Astrocyte (in vitro differentiated cells and primary cell): ENCODE results near the gene PHF12. TPM values are rescaled to one million over a fixed set of nuclear protein-coding genes. Genes with fewer than 3 reads are reported as not detected.

Experiments
- DNase-seq: peaks from one replicate; pipeline ENCODE4 v3.0.0-alpha.2; 2010; ENCODE audit warnings: low read depth
- FAIRE-seq: peaks from 2 replicates; lab custom pipeline; 2011; peaks lifted over from hg19 to GRCh38; lab: Jason Lieb, UNC
- H2AFZ ChIP-seq: 2 replicates; pipeline ENCODE4 v1.6.0; 2012; ENCODE audit warnings: low read depth, low read length, inconsistent platforms
- H3K27ac ChIP-seq: 2 replicates; pipeline ENCODE4 v1.5.1; 2011; ENCODE audit warnings: low read depth, low read length, inconsistent platforms
- H3K27me3 ChIP-seq: 2 replicates; pipeline ENCODE4 v1.6.0; 2011; ENCODE audit warnings: low read length, inconsistent platforms; ENCODE audit not compliant: insufficient read depth
- H3K36me3 ChIP-seq: 2 replicates; pipeline ENCODE4 v1.5.1; 2011; ENCODE audit warnings: low read length, inconsistent platforms; ENCODE audit not compliant: insufficient read depth
- H3K4me1 ChIP-seq: 2 replicates; pipeline ENCODE4 v1.5.1; 2011; ENCODE audit warnings: low read length, inconsistent platforms; ENCODE audit not compliant: insufficient read depth
- H3K4me2 ChIP-seq: 2 replicates; pipeline ENCODE4 v1.6.0; 2012; ENCODE audit warnings: low read length, inconsistent platforms
- H3K4me3 ChIP-seq: 2 replicates; pipeline ENCODE4 v1.5.1; 2011; ENCODE audit warnings: low read depth, mild to moderate bottlenecking, low read length, inconsistent platforms; ENCODE audit not compliant: insufficient read depth
- H3K79me2 ChIP-seq: 2 replicates; pipeline ENCODE4 v1.6.0; 2012; ENCODE audit warnings: mild to moderate bottlenecking, low read length, inconsistent platforms; ENCODE audit not compliant: insufficient read depth
- H3K9ac ChIP-seq: 2 replicates; pipeline ENCODE4 v1.6.0; 2012; ENCODE audit warnings: mild to moderate bottlenecking, low read length, inconsistent platforms
- H3K9me3 ChIP-seq: 2 replicates; pipeline ENCODE4 v1.5.1; 2012; ENCODE audit warnings: low read depth, mild to moderate bottlenecking, low read length, inconsistent platforms; ENCODE audit not compliant: insufficient read depth
- H4K20me1 ChIP-seq: 2 replicates; pipeline ENCODE4 v1.6.0; 2012; ENCODE audit warnings: low read length, inconsistent platforms; ENCODE audit not compliant: insufficient read depth
- H3K27ac Mint-ChIP-seq: one replicate; pipeline ENCODE4 v1.8.0; 2021; ENCODE audit warnings: mild to moderate bottlenecking, mixed read lengths; ENCODE audit not compliant: unreplicated experiment
- H3K27me3 Mint-ChIP-seq: one replicate; pipeline ENCODE4 v1.8.0; 2021; ENCODE audit warnings: low read depth, mixed read lengths; ENCODE audit not compliant: unreplicated experiment
- H3K36me3 Mint-ChIP-seq: one replicate; pipeline ENCODE4 v1.8.0; 2021; ENCODE audit warnings: low read depth, mixed read lengths; ENCODE audit not compliant: unreplicated experiment
- H3K4me1 Mint-ChIP-seq: one replicate; pipeline ENCODE4 v1.8.0; 2021; ENCODE audit warnings: low read depth, mixed read lengths; ENCODE audit not compliant: unreplicated experiment
- H3K4me3 Mint-ChIP-seq: one replicate; pipeline ENCODE4 v1.8.0; 2021; ENCODE audit warnings: mild to moderate bottlenecking, moderate library complexity, mixed read lengths; ENCODE audit not compliant: unreplicated experiment
- H3K9me3 Mint-ChIP-seq: one replicate; pipeline ENCODE4 v1.8.0; 2021; ENCODE audit warnings: mild to moderate bottlenecking, mixed read lengths; ENCODE audit not compliant: unreplicated experiment
- CTCF ChIP-seq: IDR thresholded peaks from 2 replicates; pipeline ENCODE4 v1.5.1; 2011; ENCODE audit warnings: low read depth, mild to moderate bottlenecking, inconsistent platforms, low read length, moderate library complexity; ENCODE audit not compliant: insufficient read depth
- EZH2 ChIP-seq: IDR thresholded peaks from 2 replicates; pipeline ENCODE4 v1.6.1; 2012; ENCODE audit warnings: mild to moderate bottlenecking, low read length, inconsistent platforms; ENCODE audit not compliant: insufficient read depth
- total RNA-seq: library from RNA; stranded (reverse); gene quantifications from 2 replicates; pipeline ENCODE4 v1.2.1, GENCODE V29; 2021

PHF12 gene
- total RNA-seq, 1 donor from 2014 or later: 41.6 TPM

GRCh38 chr17:28968231-28968913 is 17.1 kb upstream of the PHF12 start:
- Histone ChIP-seq H3K4me1 (peaks cover 12% of the 10 kb centered on the region), H4K20me1 (peaks cover 6% of the 10 kb centered on the region), H3K9ac (no peak overlapping the region), H3K36me3 (no peaks in the 10 kb centered on the region), H3K4me3 (no peak overlapping the region), H2AFZ (no peak overlapping the region), H3K79me2 (no peaks in the 10 kb centered on the region), H3K27me3 (peaks cover 6% of the 10 kb centered on the region), H3K4me2 (no peak overlapping the region), H3K9me3 (no peaks in the 10 kb centered on the region), H3K27ac (no peak overlapping the region)
- no peak for FAIRE-seq
- peaks cover 2% of the 10 kb centered on the region for H3K36me3 Mint-ChIP-seq
- TF ChIP-seq CTCF: no peak
- no peak for TF ChIP-seq EZH2
- H3K27me3 Mint-ChIP-seq: peaks cover 43% of the 10 kb centered on the region
- no peak overlapping the region for H3K27ac Mint-ChIP-seq
- no peak overlapping the region for H3K4me3 Mint-ChIP-seq
- peak; percentile 32 for DNase-seq
- H3K9me3 Mint-ChIP-seq: peaks cover 3% of the 10 kb centered on the region
- H3K4me1 Mint-ChIP-seq: peaks cover 21% of the 10 kb centered on the region

GRCh38 chr17:28967221-28968135 is 16.2 kb upstream of the PHF12 start:
- no peak overlapping the region for H3K9ac ChIP-seq
- H3K9me3 ChIP-seq: no peaks in the 10 kb centered on the region
- H3K4me1 ChIP-seq: peaks cover 3% of the 10 kb centered on the region
- H3K4me2 ChIP-seq: no peak overlapping the region
- Mint-ChIP-seq H3K9me3 (peaks cover 3% of the 10 kb centered on the region), H3K4me1 (peaks cover 15% of the 10 kb centered on the region), H3K4me3 (no peak overlapping the region), H3K36me3 (peaks cover 2% of the 10 kb centered on the region), H3K27me3 (peaks cover 44% of the 10 kb centered on the region), H3K27ac (no peak overlapping the region)
- FAIRE-seq: no peak
- TF ChIP-seq EZH2 (no peak), CTCF (no peak)
- H4K20me1 ChIP-seq: no peaks in the 10 kb centered on the region
- no peak overlapping the region for H2AFZ ChIP-seq
- H3K27ac ChIP-seq: no peak overlapping the region
- H3K36me3 ChIP-seq: no peaks in the 10 kb centered on the region
- H3K79me2 ChIP-seq: no peaks in the 10 kb centered on the region
- DNase-seq: no peak
- H3K4me3 ChIP-seq: no peak overlapping the region
- peaks cover 6% of the 10 kb centered on the region for H3K27me3 ChIP-seq
